Spleen (tissue), 11 donors: Measurements from ENCODE around the gene DCP1A. TPM values are rescaled to one million over a fixed set of nuclear protein-coding genes. Genes with fewer than 3 reads are reported as not detected.
"Not testable (repeated sequence)": the region's sequence is repeated elsewhere in the genome, so short reads cannot be mapped to it uniquely, and the experiment has no call there.

Experiments used
- DNase-seq: peaks from one replicate; pipeline ENCODE4 v3.0.0-alpha.2; 2020
- H3K27ac ChIP-seq, 8 donors: fragments of 200-600 bp; sonication (generic) in 7 of 8; 1 replicate in 4 of 8; 2 replicates in 4 of 8; pipeline versions ENCODE4 v1.5.0 to v1.8.0; 2016 to 2021; ENCODE audit warnings: inconsistent platforms in 4 of 8, mild to moderate bottlenecking in 4 of 8, moderate library complexity in 1 of 8
- H3K27me3 ChIP-seq, 7 donors: fragments of 200-600 bp; sonication (generic) in 6 of 7; replicated peaks in 1 of 7; 1 replicate in 4 of 7; 2 replicates in 3 of 7; pipeline versions ENCODE4 v1.5.0 to v1.8.0; 2016 to 2021; ENCODE audit warnings: inconsistent platforms in 3 of 7, mild to moderate bottlenecking in 1 of 7
- H3K36me3 ChIP-seq, 6 donors: fragments of 200-600 bp; sonication (generic) in 5 of 6; 1 replicate in 4 of 6; 2 replicates in 2 of 6; pipeline versions ENCODE4 v1.5.0 to v1.8.0; 2016 to 2021; ENCODE audit warnings: inconsistent platforms in 2 of 6
- H3K4me1 ChIP-seq, 6 donors: fragments of 200-600 bp; sonication (generic) in 5 of 6; 1 replicate in 3 of 6; 2 replicates in 3 of 6; pipeline versions ENCODE4 v1.5.0 to v1.8.0; 2016 to 2021; ENCODE audit warnings: inconsistent platforms in 3 of 6
- H3K4me3 ChIP-seq, 8 donors: fragments of 200-600 bp; sonication (generic) in 7 of 8; 1 replicate in 4 of 8; 2 replicates in 4 of 8; pipeline versions ENCODE4 v1.5.0 to v1.8.0; 2016 to 2021; ENCODE audit warnings: inconsistent platforms in 4 of 8, mild to moderate bottlenecking in 4 of 8, moderate library complexity in 2 of 8
- H3K9me3 ChIP-seq, 8 donors: fragments of 200-600 bp; sonication (generic) in 7 of 8; 1 replicate in 4 of 8; 2 replicates in 4 of 8; pipeline versions ENCODE4 v1.5.0 to v1.8.0; 2016 to 2021; ENCODE audit warnings: inconsistent platforms in 4 of 8
- POLR2A ChIP-seq, 3 donors: fragments of 450-650 bp; IDR thresholded peaks; one replicate each; pipeline ENCODE4 v1.5.1; 2017; ENCODE audit warnings: antibody characterized with exemption in 3 of 3, mild to moderate bottlenecking in 1 of 3
- POLR2AphosphoS5 ChIP-seq, 3 donors: sonication (generic); formaldehyde crosslinking; IDR thresholded peaks; one replicate each; pipeline ENCODE4 v1.5.1; 2017; ENCODE audit warnings: antibody characterized with exemption in 3 of 3
- WGBS, 5 donors: extraction: QIAGEN DNeasy Blood & Tissue Kit in 3 of 5; methylation state at CpG; one replicate each; pipeline versions ENCODE4 v1.1.5 to v1.1.7; 2013 to 2018; 5-methylcytosine and 5-hydroxymethylcytosine counted together
- intact Hi-C: fragments of 100-400 bp; cut with DNase I; formaldehyde crosslinking; loops from one replicate; pipeline ENCODE4 v1.15.0; 2023; ENCODE audit warnings: low total_unique reads
- polyA plus RNA-seq, 3 donors: library from polyadenylated mRNA; stranded (reverse); fragments of 200-250 nt; gene quantifications; one replicate each; pipeline ENCODE4 v1.2.1, GENCODE V29; 2013
- total RNA-seq, 7 donors: library from RNA; depleted of rRNA in 3 of 7; stranded (reverse); fragments of >200 nt in 3 of 7; fragmentation: NEBNext Ultra II Directional in 4 of 7; extraction: Animal tissue kit (Norgen Biotek cat#: 25700) in 4 of 7; gene quantifications; one replicate each; pipeline versions ENCODE4 v1.1.0 to v1.2.1, GENCODE V29; 2016 to 2021
- TF ChIP-seq, protein P1 (sequence below), 11 experiments: fragments of 200-600 bp in 7 of 11; fragments of 450-650 bp in 4 of 11; sonication (generic) in 4 of 11; IDR thresholded peaks in 8 of 11; conservative IDR thresholded peaks in 3 of 11; 1 replicate in 7 of 11; 2 replicates in 4 of 11; pipeline versions ENCODE4 v1.4.0 to v1.8.0; 2016 to 2021; ENCODE audit warnings: antibody characterized with exemption in 11 of 11, inconsistent platforms in 4 of 11, mild to moderate bottlenecking in 1 of 11
- donor health status: healthy with polysubstance abuse.
- donor health status: DM: no; HTN: no; CAD: no; lungs with moderate emphysema.
- donor health status: DM: no; HTN: no; CAD: no.
- donor health status: Bipolar disorder and iron deficiency.
- donor health status: healthy.
- donor health status: DM: no; HTN: no; CAD: no.
- donor health status: DM: yes; HTN: yes; CAD: no.

DCP1A gene
- total and polyA plus RNA-seq, 10 donors = 4.0 to 28.1 (median 23.3) TPM

DNA sequence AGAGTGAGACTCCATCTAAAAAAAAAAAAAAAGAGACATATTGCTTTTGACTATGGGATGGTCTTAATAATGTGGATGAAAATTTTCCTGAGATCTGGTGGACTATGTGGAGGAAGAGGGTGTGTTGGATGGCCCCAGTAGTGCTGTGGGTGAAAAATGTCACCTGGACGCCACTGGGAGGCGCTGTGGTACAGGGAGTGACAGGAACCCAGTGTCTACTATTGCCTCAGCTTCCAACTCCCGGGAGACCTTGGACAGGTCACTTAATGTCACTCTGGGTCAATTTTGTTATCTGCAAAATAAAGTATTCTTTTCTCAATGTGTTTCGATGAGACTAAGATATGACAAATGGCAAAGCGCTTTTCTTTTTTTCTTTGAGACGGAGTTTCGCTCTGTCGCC is 27.7 kb upstream of the DCP1A start:
- no peak overlapping the region for H3K4me3 ChIP-seq
- intact Hi-C loops = loop anchor here (5.0 kb wide), 1 partner anchor 337 kb away; no protein-coding TSS in a partner anchor
- H3K36me3 ChIP-seq = no peaks in the 10 kb centered on the region
- peaks cover 0 to 27% (median 0%) of the 10 kb centered on the region in 7 donors for H3K27me3 ChIP-seq
- TF ChIP-seq POLR2A (IDR thresholded peaks at IDR 0.05) (no peak), POLR2AphosphoS5 (IDR thresholded peaks at IDR 0.05) (no peak)
- TF ChIP-seq, protein P1, sequence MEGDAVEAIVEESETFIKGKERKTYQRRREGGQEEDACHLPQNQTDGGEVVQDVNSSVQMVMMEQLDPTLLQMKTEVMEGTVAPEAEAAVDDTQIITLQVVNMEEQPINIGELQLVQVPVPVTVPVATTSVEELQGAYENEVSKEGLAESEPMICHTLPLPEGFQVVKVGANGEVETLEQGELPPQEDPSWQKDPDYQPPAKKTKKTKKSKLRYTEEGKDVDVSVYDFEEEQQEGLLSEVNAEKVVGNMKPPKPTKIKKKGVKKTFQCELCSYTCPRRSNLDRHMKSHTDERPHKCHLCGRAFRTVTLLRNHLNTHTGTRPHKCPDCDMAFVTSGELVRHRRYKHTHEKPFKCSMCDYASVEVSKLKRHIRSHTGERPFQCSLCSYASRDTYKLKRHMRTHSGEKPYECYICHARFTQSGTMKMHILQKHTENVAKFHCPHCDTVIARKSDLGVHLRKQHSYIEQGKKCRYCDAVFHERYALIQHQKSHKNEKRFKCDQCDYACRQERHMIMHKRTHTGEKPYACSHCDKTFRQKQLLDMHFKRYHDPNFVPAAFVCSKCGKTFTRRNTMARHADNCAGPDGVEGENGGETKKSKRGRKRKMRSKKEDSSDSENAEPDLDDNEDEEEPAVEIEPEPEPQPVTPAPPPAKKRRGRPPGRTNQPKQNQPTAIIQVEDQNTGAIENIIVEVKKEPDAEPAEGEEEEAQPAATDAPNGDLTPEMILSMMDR (IDR thresholded peaks at IDR 0.05 in 8 of 11, conservative IDR thresholded peaks at IDR 0.05 in 3 of 11) = peak in 10 of 11 experiments; percentile 46 to 80 (median 71)
- no peaks in the 10 kb centered on the region for H3K4me1 ChIP-seq
- H3K27ac ChIP-seq = no peak overlapping the region
- peak; percentile 86 for DNase-seq
- H3K9me3 ChIP-seq = no peaks in the 10 kb centered on the region
- WGBS, 5 donors = 56 to 60% (median 57%) methylated on average over 8 of the region's 8 CpGs

DNA sequence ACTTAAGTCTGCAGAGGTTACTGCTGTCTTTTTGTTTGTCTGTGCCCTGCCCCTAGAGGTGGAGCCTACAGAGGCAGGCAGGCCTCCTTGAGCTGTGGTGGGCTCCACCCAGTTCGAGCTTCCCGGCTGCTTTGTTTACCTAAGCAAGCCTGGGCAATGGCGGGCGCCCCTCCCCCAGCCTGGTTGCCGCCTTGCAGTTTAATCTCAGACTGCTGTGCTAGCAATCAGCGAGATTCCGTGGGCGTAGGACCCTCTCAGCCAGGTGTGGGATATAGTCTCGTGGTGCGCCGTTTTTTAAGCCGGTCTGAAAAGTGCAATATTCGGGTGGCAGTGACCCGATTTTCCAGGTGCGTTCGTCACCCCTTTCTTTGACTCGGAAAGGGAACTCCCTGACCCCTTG is 23.4 kb upstream of the DCP1A start:
- 81 to 96% (median 88%) methylated on average over 9 to 14 of the region's 17 CpGs; no CpG with 5 or more reads in 1 of the 5 donors for WGBS, 5 donors
- H3K9me3 ChIP-seq, H3K4me1 ChIP-seq, DNase-seq, intact Hi-C loops, H3K27ac ChIP-seq, H3K4me3 ChIP-seq, H3K36me3 ChIP-seq: not testable (repeated sequence)
- H3K27me3 ChIP-seq = peaks cover 0 to 17% (median 0%) of the 10 kb centered on the region in 7 donors

DNA sequence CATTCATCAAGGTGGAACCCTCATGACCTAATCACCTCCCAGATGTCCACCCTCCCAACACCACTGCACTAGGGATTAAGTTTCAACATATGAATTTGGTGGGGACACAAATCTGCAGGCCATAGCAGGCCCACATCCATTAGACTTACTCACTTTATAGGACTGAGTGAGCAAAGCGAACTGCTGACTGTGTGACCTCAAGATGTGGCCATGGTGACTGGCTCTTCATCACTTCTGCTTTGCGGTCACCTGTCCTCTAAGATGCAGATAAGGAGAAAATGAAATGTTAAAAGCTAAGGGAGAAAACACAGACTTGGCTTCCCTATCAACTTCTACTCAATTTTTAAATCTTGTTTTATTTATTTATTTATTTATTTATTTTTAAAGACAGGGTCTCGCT is 14.5 kb upstream of the DCP1A start:
- H3K4me1 ChIP-seq = no peaks in the 10 kb centered on the region
- no peak for DNase-seq
- no peak overlapping the region for H3K27ac ChIP-seq
- TF ChIP-seq POLR2A (IDR thresholded peaks at IDR 0.05) (no peak), POLR2AphosphoS5 (IDR thresholded peaks at IDR 0.05) (no peak)
- TF ChIP-seq, protein P1 (IDR thresholded peaks at IDR 0.05 in 8 of 11, conservative IDR thresholded peaks at IDR 0.05 in 3 of 11) = no peak
- H3K27me3 ChIP-seq = no peaks in the 10 kb centered on the region
- WGBS, 5 donors = 85 to 96% (median 92%) methylated on average over 3 of the region's 3 CpGs
- no peaks in the 10 kb centered on the region for H3K9me3 ChIP-seq
- intact Hi-C loops = no loop called here
- no peak overlapping the region for H3K4me3 ChIP-seq
- H3K36me3 ChIP-seq = no peaks in the 10 kb centered on the region

DNA sequence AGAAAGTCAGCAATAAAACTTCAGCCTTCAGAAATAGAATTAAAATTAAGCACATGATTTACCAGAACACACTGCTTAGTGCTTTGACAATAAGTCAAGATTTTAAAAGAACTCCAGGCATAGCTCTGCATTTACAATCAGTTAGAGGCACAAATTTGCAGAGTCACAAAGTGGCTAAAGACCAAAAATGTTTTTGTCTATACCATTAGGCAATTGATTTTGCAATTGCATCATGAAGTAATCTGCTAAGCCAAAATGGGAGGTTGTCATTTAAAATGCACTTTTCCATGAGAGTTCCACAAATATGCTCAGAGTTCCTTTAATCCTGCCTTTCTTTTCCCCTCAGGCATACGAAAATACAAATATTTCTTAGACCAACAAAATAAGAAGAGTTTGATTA is 10.1 kb upstream of the DCP1A start:
- no peaks in the 10 kb centered on the region for H3K9me3 ChIP-seq
- no peaks in the 10 kb centered on the region for H3K36me3 ChIP-seq
- DNase-seq = no peak
- 32 to 77% (median 50%) methylated on average over 1 of the region's 1 CpG for WGBS, 5 donors
- no peak overlapping the region for H3K27ac ChIP-seq
- H3K4me1 ChIP-seq = no peaks in the 10 kb centered on the region
- no peak overlapping the region for H3K4me3 ChIP-seq
- TF ChIP-seq POLR2A (IDR thresholded peaks at IDR 0.05) (no peak), POLR2AphosphoS5 (IDR thresholded peaks at IDR 0.05) (no peak)
- TF ChIP-seq, protein P1 (IDR thresholded peaks at IDR 0.05 in 8 of 11, conservative IDR thresholded peaks at IDR 0.05 in 3 of 11) = no peak
- no peaks in the 10 kb centered on the region for H3K27me3 ChIP-seq
- intact Hi-C loops = no loop called here
